ENCODE data around the gene G2E3.

Gene G2E3

DNA sequence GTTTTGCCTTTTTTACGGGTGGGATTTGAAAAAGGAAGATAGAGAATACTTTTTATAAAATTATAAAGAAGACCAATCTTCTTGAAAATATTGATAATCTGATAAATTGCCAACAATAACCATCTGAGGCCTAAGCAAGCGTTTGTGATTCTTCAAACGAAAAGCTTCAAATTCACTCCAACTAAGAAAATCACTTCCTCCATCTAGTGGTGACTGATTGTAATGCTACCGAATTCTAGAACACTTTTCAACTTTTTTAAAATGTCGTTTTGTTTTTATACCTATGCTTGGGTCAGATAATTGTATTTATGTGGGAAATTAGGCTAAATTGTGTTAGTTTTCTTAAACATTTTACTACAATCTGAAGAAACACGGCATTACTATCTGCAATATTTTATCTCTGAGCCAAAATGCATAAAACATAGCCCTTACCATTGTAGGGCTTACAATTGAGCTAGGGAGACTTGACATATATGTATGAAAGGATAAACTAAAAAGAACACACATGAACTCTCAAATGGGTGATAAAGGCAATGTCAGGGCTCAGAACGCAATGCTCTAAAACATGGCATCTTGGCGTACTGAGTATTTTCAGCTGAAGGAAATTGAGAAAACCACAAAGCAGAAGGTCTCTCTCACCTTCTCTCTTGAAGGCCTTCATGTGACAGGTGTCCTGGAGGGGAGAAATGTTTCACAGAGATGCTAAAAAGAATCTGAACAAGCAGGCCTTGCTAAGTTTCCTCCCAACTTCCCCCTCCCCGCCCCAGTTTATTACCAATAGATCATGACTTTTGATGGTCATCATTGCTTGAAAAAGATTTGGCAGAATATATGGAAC lies 36.8 kb upstream of the G2E3 start:
- peak; percentile 41 for DNase-seq (ENCODE audit: low read depth)
- TF ChIP-seq MYC (IDR thresholded peaks at IDR 0.05; ENCODE audit: low read depth, low read length) (no peak), POLR2A (IDR thresholded peaks at IDR 0.05; ENCODE audit: extremely low read depth, insufficient read length) (no peak)
- TF ChIP-seq, protein P1, sequence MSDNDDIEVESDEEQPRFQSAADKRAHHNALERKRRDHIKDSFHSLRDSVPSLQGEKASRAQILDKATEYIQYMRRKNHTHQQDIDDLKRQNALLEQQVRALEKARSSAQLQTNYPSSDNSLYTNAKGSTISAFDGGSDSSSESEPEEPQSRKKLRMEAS (IDR thresholded peaks at IDR 0.05; ENCODE audit: low read depth, low read length) = no peak
- TF ChIP-seq, protein P2, sequence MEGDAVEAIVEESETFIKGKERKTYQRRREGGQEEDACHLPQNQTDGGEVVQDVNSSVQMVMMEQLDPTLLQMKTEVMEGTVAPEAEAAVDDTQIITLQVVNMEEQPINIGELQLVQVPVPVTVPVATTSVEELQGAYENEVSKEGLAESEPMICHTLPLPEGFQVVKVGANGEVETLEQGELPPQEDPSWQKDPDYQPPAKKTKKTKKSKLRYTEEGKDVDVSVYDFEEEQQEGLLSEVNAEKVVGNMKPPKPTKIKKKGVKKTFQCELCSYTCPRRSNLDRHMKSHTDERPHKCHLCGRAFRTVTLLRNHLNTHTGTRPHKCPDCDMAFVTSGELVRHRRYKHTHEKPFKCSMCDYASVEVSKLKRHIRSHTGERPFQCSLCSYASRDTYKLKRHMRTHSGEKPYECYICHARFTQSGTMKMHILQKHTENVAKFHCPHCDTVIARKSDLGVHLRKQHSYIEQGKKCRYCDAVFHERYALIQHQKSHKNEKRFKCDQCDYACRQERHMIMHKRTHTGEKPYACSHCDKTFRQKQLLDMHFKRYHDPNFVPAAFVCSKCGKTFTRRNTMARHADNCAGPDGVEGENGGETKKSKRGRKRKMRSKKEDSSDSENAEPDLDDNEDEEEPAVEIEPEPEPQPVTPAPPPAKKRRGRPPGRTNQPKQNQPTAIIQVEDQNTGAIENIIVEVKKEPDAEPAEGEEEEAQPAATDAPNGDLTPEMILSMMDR (IDR thresholded peaks at IDR 0.05; ENCODE audit: low read depth, low read length) = peak; percentile 60

DNA sequence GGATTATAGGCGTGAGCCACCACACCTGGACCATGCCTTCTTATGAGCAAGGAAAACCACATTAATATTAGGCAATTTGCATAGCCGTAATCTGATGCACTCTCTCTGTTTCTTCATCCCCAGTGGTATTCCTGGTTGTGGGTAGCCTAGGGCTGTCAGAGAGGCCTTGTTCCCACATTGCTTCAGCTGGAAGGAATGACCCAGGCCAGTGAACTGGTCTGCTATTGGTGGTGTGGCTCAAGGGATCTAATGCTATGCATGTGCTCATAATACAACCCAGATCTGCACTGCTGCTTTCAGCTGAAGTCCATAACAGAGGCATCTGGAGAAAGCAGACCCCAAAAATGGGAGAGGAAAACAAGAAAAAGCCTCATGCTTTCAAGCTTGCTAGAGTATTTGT lies 33.1 kb upstream of the G2E3 start:
- no peak for DNase-seq (ENCODE audit: low read depth)
- no peak overlapping the region for H3K4me3 ChIP-seq (ENCODE audit: low read depth, low read length)
- TF ChIP-seq, protein P2 (IDR thresholded peaks at IDR 0.05; ENCODE audit: low read depth, low read length) = no peak
- TF ChIP-seq, protein P1 (IDR thresholded peaks at IDR 0.05; ENCODE audit: low read depth, low read length) = no peak
- no peak for TF ChIP-seq POLR2A (IDR thresholded peaks at IDR 0.05; ENCODE audit: extremely low read depth, insufficient read length)
- no peak for TF ChIP-seq MYC (IDR thresholded peaks at IDR 0.05; ENCODE audit: low read depth, low read length)

More for the DNA sequence above, 36.8 kb upstream of the G2E3 start:
- no peak overlapping the region for H3K4me3 ChIP-seq (ENCODE audit: low read depth, low read length)

DNA sequence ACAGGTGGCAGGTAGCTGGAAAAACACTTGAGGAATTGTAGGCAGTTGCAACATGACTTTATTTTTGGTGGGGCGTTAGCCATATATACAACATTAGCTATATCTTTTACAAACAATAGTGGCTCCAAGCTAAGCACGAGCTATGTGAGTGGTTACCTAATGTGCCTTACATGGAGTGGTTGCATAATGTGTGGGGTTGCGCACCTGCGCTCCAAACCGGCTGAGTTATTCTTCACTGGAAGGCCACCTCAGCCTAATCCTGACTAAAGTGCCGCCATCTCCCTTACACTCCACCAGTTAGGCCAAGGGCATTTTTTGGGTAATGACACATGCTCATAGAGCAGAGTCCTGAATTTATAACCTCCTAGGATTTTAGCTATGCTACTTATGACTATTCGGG lies 31.8 kb upstream of the G2E3 start:
- peak; percentile 16 for DNase-seq (ENCODE audit: low read depth)
- TF ChIP-seq MYC (IDR thresholded peaks at IDR 0.05; ENCODE audit: low read depth, low read length) (no peak), POLR2A (IDR thresholded peaks at IDR 0.05; ENCODE audit: extremely low read depth, insufficient read length) (no peak)
- TF ChIP-seq, protein P2 (IDR thresholded peaks at IDR 0.05; ENCODE audit: low read depth, low read length) = no peak
- TF ChIP-seq, protein P1 (IDR thresholded peaks at IDR 0.05; ENCODE audit: low read depth, low read length) = no peak

DNA sequence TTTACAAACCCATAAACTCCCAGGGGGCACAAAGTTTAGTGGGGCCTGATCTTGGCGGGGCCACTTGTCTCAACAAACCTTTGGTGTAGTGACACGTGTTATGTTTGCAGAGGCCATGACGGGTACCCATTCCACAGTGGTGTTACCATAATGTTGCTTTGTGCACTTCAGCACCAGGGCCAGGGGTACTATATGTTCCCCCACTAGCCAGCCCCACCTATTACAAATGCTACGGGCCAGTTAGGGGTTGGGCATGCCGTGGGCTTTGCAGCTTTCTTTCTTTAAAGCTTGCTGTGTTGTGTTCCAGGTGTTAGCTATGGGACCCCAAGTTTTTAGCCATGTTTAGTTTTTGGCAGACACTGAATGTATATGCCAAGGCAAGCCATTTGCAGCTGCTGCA lies 30.8 kb upstream of the G2E3 start:
- no peak for TF ChIP-seq POLR2A (IDR thresholded peaks at IDR 0.05; ENCODE audit: extremely low read depth, insufficient read length)
- TF ChIP-seq, protein P2 (IDR thresholded peaks at IDR 0.05; ENCODE audit: low read depth, low read length) = no peak
- no peak for TF ChIP-seq MYC (IDR thresholded peaks at IDR 0.05; ENCODE audit: low read depth, low read length)
- TF ChIP-seq, protein P1 (IDR thresholded peaks at IDR 0.05; ENCODE audit: low read depth, low read length) = no peak
- no peak for DNase-seq (ENCODE audit: low read depth)
- H3K4me3 ChIP-seq (ENCODE audit: low read depth, low read length) = no peak overlapping the region

More for the DNA sequence above, 31.8 kb upstream of the G2E3 start:
- no peak overlapping the region for H3K4me3 ChIP-seq (ENCODE audit: low read depth, low read length)

DNA sequence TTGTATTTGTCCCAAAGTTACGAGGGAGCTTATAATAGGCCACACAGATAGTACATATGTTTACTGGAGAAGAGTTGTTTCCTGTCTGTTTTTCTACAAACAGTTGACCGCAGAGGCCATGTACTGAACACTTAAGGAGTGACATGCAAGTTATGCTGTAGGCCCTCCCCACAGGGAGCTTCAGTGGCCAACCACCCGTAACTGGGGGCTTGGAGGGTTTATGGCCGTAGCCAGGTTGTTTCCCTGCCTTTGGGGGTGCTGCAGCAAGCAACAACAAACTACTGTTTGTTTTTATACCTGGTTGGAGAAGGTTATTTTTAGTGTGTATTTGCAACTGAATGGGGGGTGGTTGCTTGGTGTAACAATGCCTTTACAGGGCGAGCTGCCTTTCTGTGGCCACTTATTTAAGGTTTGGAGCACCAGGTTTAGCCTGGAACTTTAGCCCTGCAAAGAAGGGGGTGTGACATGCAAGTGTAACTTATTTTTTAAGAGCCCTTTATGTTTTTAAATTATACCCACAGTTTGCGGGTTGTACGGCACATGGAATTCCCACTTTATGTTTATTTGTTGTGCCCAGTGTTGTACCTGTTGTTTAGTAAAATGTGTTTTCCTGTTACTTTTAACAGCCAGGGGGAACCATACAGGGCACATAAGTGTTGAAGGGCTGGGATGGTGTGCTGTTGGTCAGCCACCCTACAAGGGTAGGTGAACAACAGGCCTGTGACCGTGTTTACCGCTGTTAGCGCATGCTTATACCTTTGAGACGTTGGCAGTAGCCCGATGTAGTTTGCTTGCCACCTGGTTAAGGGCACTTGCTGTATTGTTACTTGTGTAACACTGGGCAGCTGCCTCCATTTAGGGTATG lies 29.9 kb upstream of the G2E3 start:
- no peak overlapping the region for H3K4me3 ChIP-seq (ENCODE audit: low read depth, low read length)
- no peak for DNase-seq (ENCODE audit: low read depth)
- TF ChIP-seq POLR2A (IDR thresholded peaks at IDR 0.05; ENCODE audit: extremely low read depth, insufficient read length) (no peak), MYC (IDR thresholded peaks at IDR 0.05; ENCODE audit: low read depth, low read length) (no peak)
- TF ChIP-seq, protein P1 (IDR thresholded peaks at IDR 0.05; ENCODE audit: low read depth, low read length) = no peak
- TF ChIP-seq, protein P2 (IDR thresholded peaks at IDR 0.05; ENCODE audit: low read depth, low read length) = no peak
